GOT3 (cell line): ENCODE data around the gene HES1.
"Not testable (repeated sequence)": the region's sequence is repeated elsewhere in the genome, so short reads cannot be mapped to it uniquely, and the experiment has no call there.

Experiments
- DNase-seq: peaks from one replicate; lab custom pipeline; 2025; ENCODE audit warnings: mixed read lengths; lab: John Stamatoyannopoulos, UW

Gene HES1

DNA sequence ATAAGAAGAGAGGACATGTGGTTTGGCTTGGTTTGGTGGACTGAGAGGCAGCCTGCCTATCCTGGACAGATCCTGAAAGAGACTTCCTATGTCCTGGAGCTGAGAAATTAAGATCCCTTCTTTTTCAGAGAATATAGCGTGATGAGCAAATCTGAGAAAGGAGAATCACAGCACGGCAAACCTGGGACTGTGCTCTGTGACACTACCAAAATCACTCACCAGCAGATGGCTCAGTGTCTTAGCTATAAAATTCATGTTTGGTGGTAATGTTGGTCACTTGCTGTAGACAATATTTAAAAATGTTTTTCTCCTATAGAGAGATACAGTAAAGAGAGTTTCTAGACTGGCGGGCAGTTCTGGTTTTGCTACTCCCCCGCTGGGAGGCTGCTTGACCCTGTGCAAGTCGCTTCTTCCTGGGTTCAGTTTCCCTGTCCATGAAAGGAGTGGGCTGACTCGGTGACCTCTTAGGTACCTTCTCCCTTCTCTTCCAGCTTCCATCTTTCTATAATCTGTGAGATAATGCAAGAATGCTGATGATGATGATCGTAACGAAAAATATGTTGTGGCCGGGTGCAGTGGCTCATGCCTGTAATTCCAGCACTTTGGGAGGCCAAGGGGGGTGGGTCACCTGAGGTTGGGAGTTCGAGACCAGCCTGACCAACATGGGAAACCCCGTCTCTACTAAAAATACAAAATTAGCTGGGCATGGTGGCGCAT lies 7.6 kb upstream of the HES1 start:
- DNase-seq, result no peak

DNA sequence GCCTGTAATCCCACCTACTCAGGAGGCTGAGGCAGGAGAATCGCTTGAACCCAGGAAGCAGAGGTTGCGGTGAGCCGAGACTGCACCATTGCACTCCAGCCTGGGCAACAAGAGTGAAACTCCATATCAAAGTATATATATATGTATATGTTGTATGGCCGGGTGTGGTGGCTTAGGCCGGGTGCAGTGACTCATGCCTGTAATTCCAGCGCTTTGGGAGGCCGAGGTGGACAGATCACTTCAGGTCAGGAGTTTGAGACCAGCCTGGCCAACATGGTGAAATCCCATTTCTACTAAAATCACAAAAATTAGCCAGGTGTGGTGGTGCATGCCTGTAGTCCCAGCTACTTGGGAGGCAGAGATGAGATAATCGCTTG lies 7.0 kb upstream of the HES1 start:
- DNase-seq, result not testable (repeated sequence)

DNA sequence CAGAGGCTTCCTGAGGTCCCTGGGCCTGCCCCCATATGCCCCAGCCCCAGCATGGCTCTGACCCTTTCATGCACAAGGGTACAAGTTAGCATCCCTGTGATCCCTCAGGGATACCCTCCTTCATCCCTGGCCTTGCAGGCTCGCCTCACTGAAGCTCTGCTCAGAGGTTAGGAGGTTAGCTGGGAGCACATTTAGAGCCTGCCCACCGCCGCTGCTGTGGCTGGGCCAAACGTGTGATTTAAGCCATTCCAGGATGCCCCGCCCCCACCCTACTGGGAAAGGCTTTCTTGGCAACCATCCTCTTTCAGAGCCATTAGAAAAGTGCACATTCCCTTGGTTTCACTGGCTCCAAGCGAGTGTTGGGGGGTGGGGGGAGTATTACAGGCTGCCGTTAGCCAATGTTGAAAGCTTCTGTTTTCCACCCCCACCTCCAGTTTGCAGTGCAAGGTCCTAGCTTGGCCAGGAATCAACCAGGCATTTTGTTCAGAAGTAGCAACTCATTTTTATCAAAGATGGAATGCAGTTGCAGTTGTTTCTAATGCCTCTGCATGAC lies 6.3 kb upstream of the HES1 start:
- no peak for DNase-seq

DNA sequence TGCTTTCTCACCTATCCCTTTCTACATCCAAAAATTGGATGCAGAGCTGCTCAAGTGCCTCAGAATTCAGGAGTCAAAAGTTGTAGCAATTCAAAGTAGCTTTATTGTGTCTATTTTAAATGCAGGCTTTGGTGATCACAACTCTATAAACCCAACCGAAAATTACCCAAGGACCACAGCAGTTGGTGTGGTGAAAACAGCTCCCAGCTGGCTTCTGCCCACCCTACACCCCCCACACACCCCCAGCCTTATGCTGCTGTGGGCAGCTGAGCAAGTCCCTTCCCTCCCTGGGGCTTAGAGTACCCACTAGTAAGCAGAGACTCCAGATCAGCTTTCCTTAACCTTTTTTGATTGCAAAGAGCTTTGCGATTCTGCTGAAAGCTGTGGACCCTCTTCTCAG lies 5.8 kb upstream of the HES1 start:
- no peak for DNase-seq

DNA sequence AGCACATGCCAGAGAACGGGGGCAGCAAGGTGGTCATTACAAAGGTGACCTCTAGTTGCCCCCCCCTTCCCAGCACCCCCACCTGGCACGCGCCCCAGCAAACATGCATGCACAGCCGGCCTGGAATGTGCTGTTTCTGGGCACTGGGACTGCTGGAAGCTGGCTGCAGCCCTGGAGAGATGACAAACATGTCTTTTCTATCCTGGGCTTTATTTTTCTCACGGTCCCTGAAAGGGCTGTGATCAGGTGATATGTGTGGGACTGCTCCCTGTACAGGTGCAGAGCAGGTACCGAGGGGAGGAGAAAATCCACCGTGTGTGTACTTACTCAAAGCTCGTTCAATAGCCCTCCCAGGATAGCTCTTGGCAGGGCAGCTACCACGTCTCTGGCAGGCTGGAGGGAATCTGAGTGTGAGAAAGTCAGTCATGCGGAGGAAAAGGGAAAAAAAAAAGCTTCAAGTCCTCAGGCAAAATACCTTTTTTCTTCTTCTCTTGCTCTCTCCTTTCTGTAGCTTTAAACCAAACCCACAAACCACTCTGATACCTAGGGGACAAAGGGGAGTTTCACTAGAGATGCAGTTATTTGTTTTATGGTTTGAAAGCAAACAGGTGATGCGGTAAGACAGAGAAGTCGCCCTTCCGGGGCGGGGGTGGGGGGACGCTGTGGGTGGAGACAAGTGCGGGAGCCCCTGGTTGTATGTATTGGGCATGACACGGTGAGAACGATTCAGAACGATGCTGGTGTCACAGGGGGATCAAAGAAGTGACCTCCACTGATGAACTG lies 5.0 kb upstream of the HES1 start:
- no peak for DNase-seq

DNA sequence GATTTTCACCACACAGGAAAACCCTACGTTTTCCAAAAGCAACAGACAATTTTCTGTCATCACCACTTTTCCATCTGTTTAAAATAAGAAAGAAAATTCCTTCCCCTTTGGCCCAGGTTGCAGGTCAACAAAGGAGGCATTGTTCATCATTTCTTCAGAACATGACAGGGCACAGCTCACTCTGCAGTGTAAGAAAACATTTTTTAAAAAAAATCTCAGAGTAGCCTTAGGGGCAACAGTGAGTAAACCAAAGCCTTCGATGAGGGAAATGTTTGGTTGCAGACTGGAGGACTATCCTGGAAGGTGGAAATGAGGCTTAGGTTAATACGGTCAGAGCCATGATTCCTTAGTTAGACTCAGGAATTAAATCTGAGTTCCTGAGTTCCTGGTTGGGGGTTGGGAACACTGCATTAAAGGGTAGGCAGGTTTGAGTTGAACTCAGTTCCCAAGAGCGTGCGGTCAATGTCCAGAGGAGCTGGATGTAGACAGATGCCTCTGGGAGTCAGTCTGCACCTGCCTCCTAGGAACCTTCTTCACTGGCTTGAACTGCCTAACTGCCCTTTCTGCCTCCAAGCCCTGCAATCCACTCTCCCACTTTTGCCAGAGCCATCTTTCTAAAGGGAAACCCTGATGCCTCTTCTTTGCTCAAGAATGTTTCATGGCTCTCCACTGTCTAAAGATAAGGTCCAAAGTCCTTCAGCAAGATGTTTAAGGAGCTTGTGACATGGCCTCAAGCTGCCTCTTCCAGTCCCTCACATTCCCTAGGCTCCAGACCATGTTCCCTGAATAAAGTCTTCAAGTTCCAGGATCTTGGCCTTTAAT lies 3.3 kb upstream of the HES1 start:
- no peak for DNase-seq

DNA sequence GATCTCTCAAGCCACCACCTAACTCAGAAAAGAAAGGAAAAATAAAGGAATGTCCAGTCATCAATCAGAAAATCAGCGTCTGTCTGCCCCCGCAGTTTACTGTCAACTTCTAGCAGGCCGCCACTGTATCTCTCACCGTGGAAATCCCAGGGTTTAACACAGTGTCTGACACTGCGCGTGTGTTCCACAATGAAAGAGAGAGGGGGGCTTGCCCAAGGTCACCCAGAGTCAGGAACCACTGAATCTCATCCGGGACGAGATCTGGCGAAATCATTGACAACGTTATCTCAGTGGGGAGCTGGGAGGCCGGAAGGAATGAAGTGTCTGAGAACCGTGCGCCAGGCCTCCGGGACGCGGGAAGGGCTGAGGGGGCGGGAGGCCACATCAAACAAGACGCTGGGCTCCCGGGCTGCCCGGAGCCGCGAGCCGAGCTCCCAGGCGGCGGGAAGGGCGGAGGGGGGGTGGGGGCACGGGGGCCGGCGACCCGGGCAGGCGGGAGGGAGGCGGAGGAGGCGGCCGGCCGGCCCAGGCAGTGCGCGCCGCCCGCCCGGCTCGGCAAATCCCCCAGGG lies 2.2 kb upstream of the HES1 start:
- DNase-seq, result peak; percentile 31

DNA sequence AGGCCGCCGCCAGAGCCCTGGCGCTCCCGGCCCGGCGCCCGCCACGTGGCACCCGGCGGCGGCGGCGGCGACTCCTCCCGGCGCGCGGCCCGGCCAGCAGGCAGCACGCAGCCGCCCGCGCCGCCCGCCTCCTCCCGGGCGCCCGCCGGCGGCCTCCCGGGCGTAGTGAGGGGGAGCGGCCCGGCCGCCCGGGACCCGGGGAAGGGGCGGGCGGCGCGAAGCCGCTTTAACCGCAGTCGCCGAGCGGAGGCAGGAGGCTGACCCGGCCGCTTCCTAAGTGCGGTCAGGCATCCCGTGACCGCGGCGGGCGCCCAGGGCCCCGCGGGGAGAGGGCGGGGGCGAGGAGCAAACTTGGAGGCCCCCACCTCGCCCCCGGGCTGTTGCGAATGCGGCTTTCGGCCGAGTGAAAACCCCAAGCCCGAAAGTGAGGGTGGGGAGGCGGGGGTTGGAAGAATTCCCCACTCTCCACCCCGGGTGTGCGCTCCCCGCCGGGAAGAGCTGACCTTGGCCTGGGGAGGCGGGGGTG lies 1.7 kb upstream of the HES1 start:
- peak; percentile 76 for DNase-seq

DNA sequence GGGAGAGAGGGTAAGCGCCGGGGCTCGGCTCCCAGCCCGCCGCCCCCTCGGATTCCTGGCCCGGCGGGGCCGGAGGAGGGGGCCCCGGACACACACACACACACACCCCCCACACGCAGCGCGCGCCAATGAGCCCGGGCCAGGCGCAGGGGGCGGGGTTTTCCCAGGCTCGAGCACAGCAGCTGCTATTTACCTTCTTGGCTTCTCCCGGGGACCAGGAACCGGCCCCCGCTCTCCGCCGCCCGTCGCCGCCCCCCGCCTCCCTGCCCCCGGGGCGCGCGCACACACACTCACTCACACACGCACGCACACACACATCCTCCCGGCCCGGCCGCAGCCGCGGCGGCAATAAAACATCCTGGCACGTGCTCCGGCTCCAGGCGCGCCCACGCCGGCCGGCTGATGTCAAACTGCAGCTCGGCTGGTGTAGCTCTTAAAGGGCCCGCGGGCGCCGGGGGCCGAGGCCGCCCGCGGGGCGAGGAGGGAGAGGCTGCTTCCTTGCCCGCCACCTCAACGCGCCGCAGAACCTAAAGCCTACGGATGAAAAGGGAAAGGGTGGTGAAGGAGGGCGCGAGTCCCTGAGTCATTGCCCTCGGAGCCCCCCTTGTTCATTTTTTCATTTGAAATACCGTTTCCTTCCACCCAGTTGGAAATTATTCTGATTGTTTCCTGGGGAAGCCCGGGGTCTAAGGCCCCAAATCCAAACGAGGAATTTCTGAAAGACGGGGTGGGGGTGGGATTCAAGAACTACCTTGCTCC lies 1.0 kb upstream of the HES1 start:
- DNase-seq, result peak; percentile 93

DNA sequence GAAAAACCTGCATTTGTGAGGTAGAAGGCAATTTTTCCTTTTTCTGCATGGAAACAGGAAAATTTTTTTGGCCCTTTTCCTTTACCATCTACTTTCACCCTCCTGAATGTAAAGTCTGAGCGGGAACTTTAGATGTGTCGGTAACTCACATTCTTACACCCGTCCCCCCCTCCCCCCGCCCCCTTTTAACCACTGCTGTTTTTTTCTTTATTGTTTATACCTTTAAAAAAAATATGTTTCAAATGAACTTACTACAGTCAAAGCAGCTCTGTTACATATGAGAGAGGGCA lies 487 bp upstream of the HES1 start:
- no peak for DNase-seq

DNA sequence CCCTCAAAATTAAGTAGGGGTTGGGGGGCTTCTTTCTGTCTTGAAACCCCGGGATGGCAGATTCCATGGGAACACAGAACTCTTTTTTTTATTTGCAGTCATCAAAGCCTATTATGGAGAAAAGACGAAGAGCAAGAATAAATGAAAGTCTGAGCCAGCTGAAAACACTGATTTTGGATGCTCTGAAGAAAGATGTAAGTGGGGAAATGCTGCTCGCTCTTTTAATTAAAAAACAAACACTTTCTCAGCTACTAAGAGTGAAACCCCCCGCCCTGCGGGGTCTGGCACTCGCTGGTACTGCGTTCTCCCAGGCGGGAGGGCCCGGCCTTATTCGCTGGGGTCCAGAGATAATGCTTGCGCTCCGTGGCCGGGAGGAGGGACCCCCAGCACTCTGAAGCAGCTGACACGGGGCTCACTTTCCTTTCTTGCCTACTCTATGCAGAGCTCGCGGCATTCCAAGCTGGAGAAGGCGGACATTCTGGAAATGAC lies 615 bp downstream of the HES1 start:
- DNase-seq, result no peak

DNA sequence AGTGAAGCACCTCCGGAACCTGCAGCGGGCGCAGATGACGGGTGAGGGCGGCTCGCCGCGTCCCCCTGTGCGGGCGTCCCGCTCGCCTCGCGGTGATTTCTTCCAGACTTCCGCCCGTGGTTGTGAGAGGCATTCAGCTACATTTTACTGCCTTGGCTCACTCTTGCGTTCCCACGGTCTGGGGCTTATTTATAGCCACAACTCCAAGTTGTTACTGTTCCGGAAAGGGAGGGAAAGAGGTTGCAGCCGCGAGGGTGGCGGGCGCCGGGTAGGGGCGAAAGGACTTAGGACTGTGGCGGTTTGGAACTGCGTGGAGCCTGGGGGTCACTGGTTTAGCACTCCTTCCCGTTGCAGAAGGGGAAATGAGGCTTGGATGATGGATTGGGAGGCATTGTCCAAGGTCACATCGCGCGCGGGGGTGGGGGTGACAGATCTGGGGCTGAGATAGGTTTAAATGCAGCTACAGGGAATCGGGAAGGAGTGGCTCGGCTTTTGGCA lies 1.1 kb downstream of the HES1 start:
- no peak for DNase-seq

DNA sequence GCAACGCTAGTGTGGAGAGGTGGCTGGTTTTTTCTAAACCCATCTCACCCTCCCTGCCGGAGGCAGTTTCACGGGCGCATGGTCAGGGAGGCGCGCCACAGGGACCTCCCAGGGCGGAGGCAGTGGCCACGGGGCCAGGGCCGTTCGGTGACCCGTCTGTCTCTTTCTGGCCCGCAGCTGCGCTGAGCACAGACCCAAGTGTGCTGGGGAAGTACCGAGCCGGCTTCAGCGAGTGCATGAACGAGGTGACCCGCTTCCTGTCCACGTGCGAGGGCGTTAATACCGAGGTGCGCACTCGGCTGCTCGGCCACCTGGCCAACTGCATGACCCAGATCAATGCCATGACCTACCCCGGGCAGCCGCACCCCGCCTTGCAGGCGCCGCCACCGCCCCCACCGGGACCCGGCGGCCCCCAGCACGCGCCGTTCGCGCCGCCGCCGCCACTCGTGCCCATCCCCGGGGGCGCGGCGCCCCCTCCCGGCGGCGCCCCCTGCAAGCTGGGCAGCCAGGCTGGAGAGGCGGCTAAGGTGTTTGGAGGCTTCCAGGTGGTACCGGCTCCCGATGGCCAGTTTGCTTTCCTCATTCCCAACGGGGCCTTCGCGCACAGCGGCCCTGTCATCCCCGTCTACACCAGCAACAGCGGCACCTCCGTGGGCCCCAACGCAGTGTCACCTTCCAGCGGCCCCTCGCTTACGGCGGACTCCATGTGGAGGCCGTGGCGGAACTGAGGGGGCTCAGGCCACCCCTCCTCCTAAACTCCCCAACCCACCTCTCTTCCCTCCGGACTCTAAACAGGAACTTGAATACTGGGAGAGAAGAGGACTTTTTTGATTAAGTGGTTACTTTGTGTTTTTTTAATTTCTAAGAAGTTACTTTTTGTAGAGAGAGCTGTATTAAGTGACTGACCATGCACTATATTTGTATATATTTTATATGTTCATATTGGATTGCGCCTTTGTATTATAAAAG lies 1.8 kb downstream of the HES1 start:
- DNase-seq, result no peak

DNA sequence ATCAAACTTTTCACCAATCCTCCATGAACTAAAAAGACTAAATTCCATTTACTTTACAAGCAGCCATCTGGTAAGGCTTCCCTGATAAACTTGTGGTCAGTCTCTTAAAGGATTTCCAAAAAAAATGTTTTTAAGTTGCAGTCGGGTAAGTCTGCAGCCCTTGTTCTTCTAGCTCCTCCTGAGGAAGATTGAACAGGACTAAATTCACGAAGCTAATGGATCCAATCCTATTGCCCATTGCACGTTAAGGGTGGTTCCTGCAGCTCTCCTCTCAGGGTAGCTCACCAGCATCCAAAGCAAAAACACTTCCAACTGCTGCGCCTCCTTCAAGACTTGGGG lies 2.8 kb downstream of the HES1 start:
- no peak for DNase-seq

DNA sequence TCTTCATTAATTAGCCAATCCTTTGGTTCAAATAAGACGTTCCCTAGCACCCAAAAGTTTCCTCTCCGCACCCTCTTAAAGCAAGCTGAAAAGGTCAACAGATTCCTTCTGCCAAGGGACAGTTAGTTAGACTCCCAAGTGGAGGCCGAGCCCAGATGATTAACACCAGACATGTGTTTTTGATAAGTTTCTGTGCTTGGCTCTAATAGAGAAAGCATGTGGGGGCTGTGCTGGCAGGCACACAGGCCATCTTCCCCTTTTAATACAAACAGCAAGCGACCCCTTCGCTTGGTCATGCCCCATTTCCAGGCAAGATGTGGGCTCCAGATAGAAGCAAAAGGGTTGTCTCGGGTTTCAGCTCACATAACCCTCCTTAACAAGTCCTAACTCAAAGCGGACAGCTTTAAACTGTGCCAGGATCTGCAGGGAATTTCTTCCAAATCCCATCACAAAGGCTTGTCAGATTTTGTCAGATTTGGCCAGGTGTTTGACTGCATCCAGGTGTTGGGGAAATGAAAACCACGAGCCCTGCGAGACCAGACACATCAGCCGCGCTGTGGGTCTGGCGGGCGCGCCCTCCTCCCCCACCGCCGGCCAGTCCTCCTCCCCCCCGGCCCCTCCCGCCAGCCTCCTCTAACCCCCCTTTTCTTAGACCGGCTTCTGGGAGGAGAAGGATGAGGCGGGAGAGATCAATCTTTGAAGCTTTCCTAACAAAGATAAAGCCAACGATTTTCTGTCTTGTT lies 3.3 kb downstream of the HES1 start:
- no peak for DNase-seq

DNA sequence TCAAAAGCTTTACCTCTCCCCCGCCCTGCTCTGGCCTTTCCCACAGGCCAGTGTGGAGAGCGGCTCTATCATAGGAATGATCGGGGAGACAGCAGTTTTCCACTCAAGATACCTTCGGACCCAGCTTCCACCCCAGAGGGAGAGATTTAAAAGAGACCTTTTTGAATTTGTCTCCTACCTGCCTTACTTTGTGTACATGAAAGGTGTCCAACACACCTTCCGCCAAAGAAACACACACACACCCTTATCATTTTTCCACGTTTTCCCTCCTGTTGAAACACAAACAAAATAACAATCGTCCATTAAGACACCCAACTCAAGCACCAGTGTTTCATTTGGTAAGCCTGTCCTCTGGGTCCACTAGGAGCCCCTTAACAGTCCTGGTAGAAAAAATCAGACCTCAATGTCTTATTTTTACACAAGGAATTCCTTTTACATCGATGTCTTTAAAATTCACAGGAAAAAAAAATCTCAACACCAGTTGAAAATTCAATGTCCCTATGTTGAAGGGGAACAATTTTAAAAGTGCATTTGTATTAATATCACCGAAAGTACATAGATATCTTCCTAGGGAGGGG lies 4.0 kb downstream of the HES1 start:
- no peak for DNase-seq

DNA sequence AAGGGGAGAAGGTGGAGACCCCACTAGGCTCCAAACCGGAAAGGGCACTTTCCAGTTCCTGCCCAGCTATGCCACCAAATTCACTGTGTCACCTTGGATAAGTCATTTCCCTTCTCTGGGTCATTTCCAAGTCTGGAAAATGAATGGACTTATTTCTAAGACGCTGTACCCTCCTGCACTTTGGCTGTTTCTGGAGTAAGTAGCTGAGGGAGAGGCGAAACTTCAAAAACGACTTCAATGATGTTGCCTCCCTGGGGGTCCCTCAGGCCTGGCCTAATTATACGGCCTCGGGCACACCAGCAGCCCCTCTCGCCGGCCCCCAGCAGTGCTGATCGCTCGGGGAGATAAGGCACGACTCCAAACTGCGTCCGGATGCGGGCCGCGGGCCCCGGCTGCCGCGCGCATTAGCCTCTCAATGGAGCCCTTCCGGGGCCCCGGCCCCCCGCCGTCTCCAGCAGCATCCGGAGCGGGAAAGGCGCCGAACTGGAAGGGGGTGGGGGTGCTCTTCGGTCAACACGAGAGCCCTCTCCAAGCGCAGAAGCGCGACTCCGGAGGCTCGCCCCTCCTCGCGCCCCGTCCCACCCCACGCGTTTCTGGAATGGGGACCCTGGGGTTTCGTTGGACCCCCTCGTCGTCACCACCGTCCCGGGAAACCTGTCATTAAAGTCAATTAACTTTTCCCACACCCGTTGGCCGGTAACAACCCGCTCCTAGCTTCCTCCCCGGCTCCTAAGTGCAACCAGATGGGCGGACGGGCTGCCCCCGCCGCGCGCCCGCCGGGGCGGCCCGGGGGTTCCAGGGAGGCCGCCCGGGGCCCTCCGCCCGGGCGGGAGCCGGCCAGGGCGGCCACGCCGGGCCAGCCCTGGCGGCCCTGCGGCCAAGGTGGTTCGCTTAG lies 4.8 kb downstream of the HES1 start:
- no peak for DNase-seq
